PC-9 (cell line): ENCODE results near the gene ASB1. TPM values are rescaled to one million over a fixed set of nuclear protein-coding genes. Genes with fewer than 3 reads are reported as not detected.

Experiments
- BruUV-seq: library from RNA; stranded (reverse); fragments of 400-500 nt; replicated peaks from 2 replicates; lab custom pipeline; 2021; lab: Mats Ljungman, UMichigan
- CTCF ChIA-PET: fragments of 300-600 bp; sonication (Branson Sonifier 250); formaldehyde crosslinking; loops from one replicate; lab custom pipeline; 2022; ENCODE audit warnings: antibody characterized with exemption; lab: Charles Lee
- POLR2A ChIA-PET: fragments of 300-600 bp; sonication (Branson Sonifier 250); formaldehyde crosslinking; loops from one replicate; lab custom pipeline; 2022; ENCODE audit warnings: antibody characterized with exemption; ENCODE audit not compliant: unreplicated experiment; lab: Charles Lee
- DNase-seq, 2 experiments: peaks; one replicate each; pipeline versions ENCODE4 v3.0.0 to v3.0.0-alpha.2; 2015 to 2022; ENCODE audit warnings: mixed read lengths in 1 of 2
- H2AFZ ChIP-seq: fragments of 200-600 bp; sonication (generic); 2 replicates; pipeline ENCODE4 v1.8.1; 2017; ENCODE audit warnings: antibody characterized with exemption
- H3F3A ChIP-seq: fragments of 200-600 bp; sonication (generic); 2 replicates; pipeline ENCODE4 v1.8.1; 2017; ENCODE audit warnings: antibody characterized with exemption, mild to moderate bottlenecking, low read depth; ENCODE audit not compliant: insufficient read depth
- H3K27ac ChIP-seq: fragments of 200-600 bp; sonication (generic); 2 replicates; pipeline ENCODE4 v1.6.1; 2016; ENCODE audit warnings: mixed run types
- H3K27me3 ChIP-seq: fragments of 200-600 bp; sonication (generic); 2 replicates; pipeline ENCODE4 v1.6.1; 2016; ENCODE audit warnings: low read depth, mixed run types; ENCODE audit not compliant: insufficient read depth
- H3K36me3 ChIP-seq: fragments of 200-600 bp; sonication (generic); 2 replicates; pipeline ENCODE4 v1.6.1; 2016; ENCODE audit warnings: low read depth, mixed run types
- H3K4me1 ChIP-seq: fragments of 200-600 bp; sonication (generic); replicated peaks from 2 replicates; pipeline ENCODE4 v1.6.1; 2016; ENCODE audit warnings: mixed run types; ENCODE audit not compliant: insufficient read depth
- H3K4me2 ChIP-seq: fragments of 200-600 bp; sonication (generic); 2 replicates; pipeline ENCODE4 v1.6.1; 2017; ENCODE audit warnings: mixed run types
- H3K4me3 ChIP-seq: fragments of 200-600 bp; sonication (generic); 2 replicates; pipeline ENCODE4 v1.6.1; 2016; ENCODE audit warnings: mixed run types
- H3K79me2 ChIP-seq: fragments of 200-600 bp; sonication (generic); 2 replicates; pipeline ENCODE4 v1.6.1; 2017; ENCODE audit warnings: low read depth, mixed run types
- H3K9me2 ChIP-seq: fragments of 200-600 bp; sonication (generic); 2 replicates; pipeline ENCODE4 v1.8.1; 2017; ENCODE audit warnings: mild to moderate bottlenecking; ENCODE audit not compliant: insufficient read depth
- H3K9me3 ChIP-seq: fragments of 200-600 bp; sonication (generic); 2 replicates; pipeline ENCODE4 v1.8.1; 2016; ENCODE audit warnings: low read depth; ENCODE audit not compliant: insufficient read depth
- H4K20me1 ChIP-seq: fragments of 200-600 bp; sonication (generic); 2 replicates; pipeline ENCODE4 v1.8.1; 2017; ENCODE audit not compliant: insufficient read depth
- EZH2 ChIP-seq: fragments of 200-600 bp; sonication (generic); IDR thresholded peaks from 2 replicates; pipeline ENCODE4 v1.8.0; 2017; ENCODE audit warnings: antibody characterized with exemption, low read depth
- intact Hi-C: fragments of 100-400 bp; cut with micrococcal nuclease; formaldehyde crosslinking; loops from one replicate; pipeline ENCODE4 v1.10.0; 2022; ENCODE audit not compliant: unreplicated experiment
- total RNA-seq: library from RNA; stranded (reverse); gene quantifications from 2 replicates; pipeline ENCODE4 v1.2.3, GENCODE V29; 2021
- TF ChIP-seq, protein P1 (sequence below): fragments of 200-600 bp; sonication (generic); conservative IDR thresholded peaks from 2 replicates; pipeline ENCODE4 v1.6.1; 2017; ENCODE audit warnings: mixed run types, antibody characterized with exemption, mild to moderate bottlenecking, moderate library complexity

Gene ASB1
- total RNA-seq, 1 experiment from 2014 or later = 56.7 TPM

DNA sequence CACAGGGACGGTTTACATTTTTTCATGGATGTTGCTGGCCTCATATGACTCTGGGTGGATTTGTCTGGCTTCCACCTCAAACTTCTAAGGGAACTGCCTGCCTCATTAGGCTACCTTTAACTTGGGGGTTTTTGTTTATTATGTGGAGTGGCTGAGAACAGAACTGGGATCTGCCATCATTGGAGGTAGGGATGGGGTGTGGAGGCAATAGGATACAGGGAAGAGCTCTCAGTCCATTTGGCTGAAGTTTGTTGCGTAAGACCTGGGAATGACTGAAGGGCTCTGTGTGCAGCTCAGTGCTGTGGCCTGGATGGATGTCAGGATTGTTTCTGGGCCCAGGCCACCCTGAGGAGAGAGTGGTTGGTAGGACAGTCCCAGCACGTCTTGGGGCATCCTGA is 31.2 kb downstream of the ASB1 start:
- intact Hi-C loops = no loop called here
- Histone ChIP-seq H3K9me3 (peaks cover 4% of the 10 kb centered on the region; the same call in 1 of the 2 replicates), H2AFZ (no peak overlapping the region), H3K27ac (no peak overlapping the region), H3K79me2 (no peaks in the 10 kb centered on the region), H3K4me1 (no peaks in the 10 kb centered on the region), H3K4me2 (no peak overlapping the region), H3K4me3 (no peak overlapping the region), H3F3A (no peaks in the 10 kb centered on the region), H3K36me3 (no peaks in the 10 kb centered on the region), H4K20me1 (no peaks in the 10 kb centered on the region), H3K27me3 (peaks cover 47% of the 10 kb centered on the region), H3K9me2 (no peaks in the 10 kb centered on the region)
- no peak for DNase-seq
- TF ChIP-seq EZH2 = no peak
- TF ChIP-seq, protein P1, sequence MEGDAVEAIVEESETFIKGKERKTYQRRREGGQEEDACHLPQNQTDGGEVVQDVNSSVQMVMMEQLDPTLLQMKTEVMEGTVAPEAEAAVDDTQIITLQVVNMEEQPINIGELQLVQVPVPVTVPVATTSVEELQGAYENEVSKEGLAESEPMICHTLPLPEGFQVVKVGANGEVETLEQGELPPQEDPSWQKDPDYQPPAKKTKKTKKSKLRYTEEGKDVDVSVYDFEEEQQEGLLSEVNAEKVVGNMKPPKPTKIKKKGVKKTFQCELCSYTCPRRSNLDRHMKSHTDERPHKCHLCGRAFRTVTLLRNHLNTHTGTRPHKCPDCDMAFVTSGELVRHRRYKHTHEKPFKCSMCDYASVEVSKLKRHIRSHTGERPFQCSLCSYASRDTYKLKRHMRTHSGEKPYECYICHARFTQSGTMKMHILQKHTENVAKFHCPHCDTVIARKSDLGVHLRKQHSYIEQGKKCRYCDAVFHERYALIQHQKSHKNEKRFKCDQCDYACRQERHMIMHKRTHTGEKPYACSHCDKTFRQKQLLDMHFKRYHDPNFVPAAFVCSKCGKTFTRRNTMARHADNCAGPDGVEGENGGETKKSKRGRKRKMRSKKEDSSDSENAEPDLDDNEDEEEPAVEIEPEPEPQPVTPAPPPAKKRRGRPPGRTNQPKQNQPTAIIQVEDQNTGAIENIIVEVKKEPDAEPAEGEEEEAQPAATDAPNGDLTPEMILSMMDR = no peak
- CTCF ChIA-PET = no interaction called here
- POLR2A ChIA-PET = no interaction called here
- BruUV-seq = no TSS peak

DNA sequence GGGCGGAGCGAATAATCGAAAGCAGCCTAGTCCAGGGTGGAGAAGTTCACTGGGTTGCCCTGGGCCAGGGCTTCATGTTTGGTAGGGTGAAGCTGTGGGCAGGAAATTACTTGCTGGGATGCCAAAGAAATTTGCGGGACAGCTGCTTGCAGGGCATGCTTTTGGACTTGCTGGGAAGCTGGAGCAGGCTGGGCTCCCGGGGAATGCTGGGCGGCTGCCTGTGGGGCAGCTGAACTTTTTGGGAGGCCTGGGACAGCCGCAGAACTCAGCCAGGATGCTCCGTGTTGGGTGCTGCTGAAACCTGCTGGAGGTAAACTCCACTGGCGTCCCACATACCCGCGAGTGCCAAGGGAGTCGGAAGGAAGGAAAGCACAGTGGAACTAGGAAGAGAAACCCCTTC is 31.9 kb downstream of the ASB1 start:
- Histone ChIP-seq H3K4me1 (no peaks in the 10 kb centered on the region), H2AFZ (no peak overlapping the region), H3K27ac (no peak overlapping the region), H3K4me3 (no peak overlapping the region), H3K4me2 (no peak overlapping the region), H3K9me3 (peaks cover 4% of the 10 kb centered on the region; the same call in 1 of the 2 replicates), H3K27me3 (peaks cover 47% of the 10 kb centered on the region), H3K79me2 (no peaks in the 10 kb centered on the region), H3F3A (no peaks in the 10 kb centered on the region), H4K20me1 (no peaks in the 10 kb centered on the region), H3K36me3 (no peaks in the 10 kb centered on the region), H3K9me2 (no peaks in the 10 kb centered on the region)
- ChIA-PET CTCF (no interaction called here), POLR2A (no interaction called here)
- TF ChIP-seq EZH2 = no peak
- TF ChIP-seq, protein P1 = no peak
- intact Hi-C loops = no loop called here
- DNase-seq = no peak
- BruUV-seq = no TSS peak

DNA sequence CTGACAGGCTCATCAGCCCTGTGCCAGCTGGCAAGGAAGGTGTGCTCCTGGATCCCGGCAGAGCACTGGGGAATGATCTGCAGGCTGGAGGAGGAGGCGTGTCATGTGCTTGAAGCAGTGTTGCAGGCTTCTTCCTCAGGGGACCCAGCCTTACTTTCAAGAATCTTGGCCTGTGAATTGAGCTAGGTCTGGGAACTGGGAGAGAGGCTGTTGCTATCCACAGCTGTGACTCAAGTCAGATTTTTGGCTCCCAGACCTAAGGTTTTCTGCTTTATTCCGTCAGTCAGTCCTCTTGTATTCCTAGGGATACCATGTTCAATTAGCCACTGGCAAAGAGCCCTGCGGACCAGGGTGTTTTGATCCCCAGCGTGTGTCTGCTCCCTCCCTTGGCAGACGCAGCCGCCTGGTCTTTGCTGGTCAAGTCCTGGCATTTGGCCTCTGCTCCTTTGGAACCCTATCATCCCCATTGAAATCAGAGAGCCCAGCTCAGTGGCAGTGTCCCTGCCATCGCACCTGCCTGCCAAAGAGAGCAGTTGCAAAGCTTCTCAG is 32.4 kb downstream of the ASB1 start:
- no peak overlapping the region for H2AFZ ChIP-seq
- H4K20me1 ChIP-seq = no peaks in the 10 kb centered on the region
- no peak overlapping the region for H3K4me3 ChIP-seq
- no peak overlapping the region for H3K4me2 ChIP-seq
- H3K9me2 ChIP-seq = no peaks in the 10 kb centered on the region
- POLR2A ChIA-PET = no interaction called here
- no peaks in the 10 kb centered on the region for H3K4me1 ChIP-seq
- BruUV-seq = no TSS peak
- no peak overlapping the region for H3K27ac ChIP-seq
- H3K27me3 ChIP-seq = peaks cover 47% of the 10 kb centered on the region
- no peaks in the 10 kb centered on the region for H3K79me2 ChIP-seq
- intact Hi-C loops = no loop called here
- no peaks in the 10 kb centered on the region for H3K36me3 ChIP-seq
- CTCF ChIA-PET = interaction anchor here (0.6 kb wide), 1 partner anchor 110 kb away, joined by 3 read pairs; no protein-coding TSS in a partner anchor
- H3F3A ChIP-seq = no peaks in the 10 kb centered on the region
- H3K9me3 ChIP-seq = peaks cover 4% of the 10 kb centered on the region; the same call in 1 of the 2 replicates
- DNase-seq = no peak
- TF ChIP-seq, protein P1 = no peak
- TF ChIP-seq EZH2 = no peak
